GM13976 (cell line): ENCODE results near the gene VPS37B.

Experiments used
- DNase-seq: peaks from one replicate; pipeline ENCODE4 v3.0.0; 2012; ENCODE audit warnings: low spot score
- CTCF ChIP-seq: IDR thresholded peaks from 2 replicates; pipeline ENCODE4 v1.5.1; 2012; ENCODE audit warnings: borderline replicate concordance, mild to moderate bottlenecking; ENCODE audit not compliant: insufficient read depth; ENCODE audit errors: extremely low read depth, missing control alignments, control extremely low read depth
- in situ Hi-C: fragments of 300-500 bp; cut with MboI; formaldehyde crosslinking; loops from one replicate; pipeline ENCODE4 v1.12.0; 2022; ENCODE audit warnings: low sequenced_read_pairs, mixed read lengths, inconsistent platforms; ENCODE audit not compliant: unreplicated experiment

VPS37B gene

GRCh38 chr12:122870867-122871664 lies 24.9 kb downstream of the VPS37B start:
- TF ChIP-seq CTCF, result no peak
- in situ Hi-C loops, result loop anchor here (25.0 kb wide), 1 partner anchor 366 kb away; the partner anchor contains the start of genes MPHOSPH9 and MTRFR
- DNase-seq, result no peak

GRCh38 chr12:122870163-122870842 lies 25.6 kb downstream of the VPS37B start:
- in situ Hi-C loops, result loop anchor here (25.0 kb wide), 1 partner anchor 367 kb away; the partner anchor contains the start of genes MPHOSPH9 and MTRFR
- DNase-seq, result no peak

GRCh38 chr12:122869207-122869973 lies 26.5 kb downstream of the VPS37B start:
- DNase-seq, result no peak
- in situ Hi-C loops, result loop anchor here (25.0 kb wide), 1 partner anchor 368 kb away; the partner anchor contains the start of genes MPHOSPH9 and MTRFR
- TF ChIP-seq CTCF, result no peak

More at GRCh38 chr12:122870163-122870842, 25.6 kb downstream of the VPS37B start:
- TF ChIP-seq CTCF, result no peak

- no peak for DNase-seq
- in situ Hi-C loops, result loop anchor here (25.0 kb wide), 1 partner anchor 369 kb away; the partner anchor contains the start of genes MPHOSPH9 and MTRFR
- no peak for TF ChIP-seq CTCF
Observed at GRCh38 chr12:122868471-122869177, 27.3 kb downstream of the VPS37B start.

- no peak for DNase-seq
- in situ Hi-C loops, result loop anchor here (25.0 kb wide), 1 partner anchor 369 kb away; the partner anchor contains the start of genes MPHOSPH9 and MTRFR
- no peak for TF ChIP-seq CTCF
Observed at GRCh38 chr12:122867691-122868461, 28.0 kb downstream of the VPS37B start.
